Astrocyte of the spinal cord (primary cell): ENCODE measurements around the gene PPP3CA.
A peak's percentile ranks its signal among the peaks of the same experiment; 100 is the strongest.

Experiments used
- DNase-seq: peaks from one replicate; pipeline ENCODE4 v3.0.0; 2011; ENCODE audit warnings: low read depth, low spot score
- H3K4me3 ChIP-seq: 2 replicates; pipeline ENCODE4 v1.5.1; 2011; ENCODE audit warnings: low read depth, mild to moderate bottlenecking, low read length, moderate library complexity
- CTCF ChIP-seq: IDR thresholded peaks from 2 replicates; pipeline ENCODE4 v1.5.1; 2012; ENCODE audit warnings: low read depth, mild to moderate bottlenecking, low read length, inconsistent platforms
- in situ Hi-C: cut with HindIII; loops from 2 replicates; pipeline ENCODE4 v1.10.0; 2017; ENCODE audit warnings: low sequenced_read_pairs

PPP3CA gene

GRCh38 chr4:101347267-101347556 lies at the start of gene PPP3CA:
TSS of gene PPP3CA (minus strand) at chr4:101347526.
- no peak for TF ChIP-seq CTCF

DNA sequence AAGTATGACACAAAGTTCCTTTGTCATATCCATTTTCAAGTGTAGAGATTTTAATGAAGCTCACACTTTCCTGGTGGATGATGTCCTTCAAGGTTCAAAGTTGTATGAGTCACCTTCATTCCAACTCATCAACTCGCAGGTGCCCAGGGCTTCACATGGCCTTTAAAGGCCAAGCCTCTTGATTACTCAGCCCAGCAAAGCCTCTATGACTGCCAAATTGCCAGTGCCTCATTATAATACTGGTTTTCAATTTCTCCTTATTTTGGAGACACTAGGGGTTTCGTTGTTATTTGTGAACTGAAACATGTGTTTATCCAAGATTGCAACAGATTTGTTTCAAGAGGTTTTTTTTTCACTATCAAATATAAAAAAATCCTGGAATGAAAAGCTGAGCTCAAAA lies 45.9 kb upstream of the PPP3CA start:
- H3K4me3 ChIP-seq: no peak overlapping the region
- peak; percentile 72 for DNase-seq
- TF ChIP-seq CTCF: no peak
- in situ Hi-C loops: no loop called here

More at GRCh38 chr4:101347267-101347556, at the start of gene PPP3CA:
- no peak for DNase-seq
- peak within 1 kb of the TSS; percentile 84 for H3K4me3 ChIP-seq
- in situ Hi-C loops: no loop called here

DNA sequence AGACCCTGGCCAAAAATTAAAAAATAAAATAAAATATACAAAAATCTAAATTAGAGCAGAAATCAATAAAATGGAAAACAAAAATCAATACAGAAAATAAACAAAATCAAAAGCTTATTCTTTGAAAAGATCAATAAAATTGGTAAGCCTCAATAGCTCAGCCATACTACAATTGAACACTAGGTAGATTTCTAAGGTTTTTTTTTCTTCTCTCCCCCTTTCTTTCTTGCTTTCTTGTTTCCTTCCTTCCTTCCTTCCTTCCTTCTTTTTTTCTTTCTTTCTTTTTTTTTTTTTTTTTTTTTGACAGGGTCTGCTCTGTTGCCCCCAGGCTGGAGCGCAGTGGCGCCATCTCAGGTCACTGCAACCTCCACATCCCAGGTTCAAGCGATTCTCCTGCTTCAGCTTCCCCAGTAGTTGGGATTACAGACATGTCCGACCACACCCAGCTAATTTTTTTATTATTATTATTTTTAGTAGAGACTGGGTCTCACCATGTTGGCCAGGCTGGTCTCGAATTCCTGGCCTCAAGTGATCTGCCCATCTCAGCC lies 23.4 kb upstream of the PPP3CA start:
- TF ChIP-seq CTCF: no peak
- no peak for DNase-seq
- H3K4me3 ChIP-seq: no peak overlapping the region
- in situ Hi-C loops: no loop called here

DNA sequence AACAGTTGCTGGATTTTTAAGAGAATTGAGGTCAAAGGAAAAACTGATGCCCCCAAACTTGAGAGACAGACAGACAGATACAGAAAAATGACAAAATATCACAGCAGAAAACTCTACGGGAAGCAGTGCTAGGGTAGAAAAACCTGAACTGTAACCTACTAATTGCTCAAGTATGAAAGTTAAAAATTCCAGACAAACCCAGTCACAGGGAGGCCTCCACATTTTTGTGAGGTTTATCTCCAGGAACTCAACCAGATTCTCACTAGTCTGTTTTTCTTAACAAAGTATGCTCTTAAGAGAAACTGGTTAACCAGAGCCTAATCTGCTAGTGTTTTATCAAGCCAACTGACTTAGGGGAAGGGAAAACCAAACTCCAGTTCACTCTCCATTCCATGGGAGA lies 19.9 kb upstream of the PPP3CA start:
- peak; percentile 91 for DNase-seq
- H3K4me3 ChIP-seq: no peak overlapping the region
- in situ Hi-C loops: no loop called here
- no peak for TF ChIP-seq CTCF

DNA sequence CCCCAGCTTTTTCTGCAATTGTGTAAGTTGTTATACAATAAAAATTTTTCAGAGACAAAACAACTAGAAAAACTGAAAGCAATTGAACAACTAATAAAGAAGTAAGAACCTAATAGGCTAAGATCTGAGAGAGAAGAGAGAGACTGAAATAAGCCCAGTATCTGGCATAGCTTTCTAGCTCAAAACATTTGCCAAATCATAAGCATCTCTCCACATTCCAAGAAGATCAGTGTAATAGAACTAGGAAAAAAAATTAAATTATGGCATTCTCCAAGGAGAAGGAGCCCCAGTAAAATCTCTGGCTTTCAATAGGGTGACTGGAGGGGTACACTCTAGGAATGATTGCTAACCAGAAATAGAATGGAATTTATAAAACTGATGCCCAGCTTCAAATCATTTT lies 19.0 kb upstream of the PPP3CA start:
- H3K4me3 ChIP-seq: no peak overlapping the region
- no peak for DNase-seq
- no peak for TF ChIP-seq CTCF
- in situ Hi-C loops: no loop called here

DNA sequence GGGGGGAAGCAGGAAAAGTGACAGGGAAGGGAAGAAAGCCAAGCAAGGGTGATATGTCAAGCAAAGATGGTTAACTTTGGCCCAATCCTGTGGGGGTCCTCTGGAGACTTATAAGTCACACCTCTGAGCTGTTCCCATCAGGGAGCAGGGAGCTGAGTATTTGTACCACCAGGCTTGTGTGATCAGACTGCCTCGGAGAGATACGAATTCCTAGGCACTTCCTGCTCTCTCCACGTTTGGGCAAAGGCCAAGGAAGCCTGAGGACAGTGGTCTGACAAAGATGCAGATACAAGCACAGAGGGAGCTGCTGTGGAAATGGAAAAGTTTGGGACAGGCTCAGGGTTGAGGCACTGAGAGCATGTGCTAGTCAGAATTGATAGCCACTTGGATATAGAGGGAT lies 10.4 kb upstream of the PPP3CA start:
- no peak for TF ChIP-seq CTCF
- no peak for DNase-seq
- in situ Hi-C loops: no loop called here
- H3K4me3 ChIP-seq: no peak overlapping the region

DNA sequence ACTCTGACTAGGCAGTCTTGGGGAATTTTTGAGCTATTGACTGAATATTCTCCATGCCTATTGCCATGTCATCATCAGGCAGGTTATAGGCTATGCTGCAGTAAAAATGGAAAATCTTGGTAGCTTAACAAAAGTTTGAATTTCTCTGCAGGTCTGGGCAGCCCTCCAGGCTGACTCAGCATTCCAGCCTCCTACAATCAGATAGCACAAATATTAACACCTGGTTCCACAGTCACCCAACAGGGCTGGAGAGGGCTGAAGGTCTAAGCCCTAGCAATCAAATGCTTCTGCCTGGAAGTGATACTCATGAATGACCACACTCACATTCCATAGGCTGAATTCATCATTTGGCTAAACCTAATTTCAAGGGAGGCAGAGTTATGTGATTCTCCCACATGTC lies 9.6 kb upstream of the PPP3CA start:
- in situ Hi-C loops: no loop called here
- no peak overlapping the region for H3K4me3 ChIP-seq
- TF ChIP-seq CTCF: no peak
- peak; percentile 94 for DNase-seq
